GM19035 (cell line): ENCODE measurements around the gene MERTK.
"Not testable (repeated sequence)": the region's sequence is repeated elsewhere in the genome, so short reads cannot be mapped to it uniquely, and the experiment has no call there.

ENCODE experiments used
- ATAC-seq: cut with Tn5 transposase; IDR thresholded peaks from one replicate; pipeline ENCODE4 v1.9.1; 2021; ENCODE audit not compliant: unreplicated experiment

Gene MERTK

GRCh38 chr2:111944531-111945210 lies 46.3 kb downstream of the MERTK start:
- ATAC-seq, result no peak

- ATAC-seq, result no peak
These were observed 47.3 kb downstream of the MERTK start for GRCh38 chr2:111945444-111946293.

- ATAC-seq, result no peak
These were observed 48.1 kb downstream of the MERTK start for GRCh38 chr2:111946294-111947114.

- ATAC-seq, result no peak
These were observed 48.8 kb downstream of the MERTK start for GRCh38 chr2:111947219-111947618.

- no peak for ATAC-seq
These were observed 50.4 kb downstream of the MERTK start for GRCh38 chr2:111948832-111949231.

- ATAC-seq, result no peak
These were observed 51.8 kb downstream of the MERTK start for GRCh38 chr2:111950236-111950635.

GRCh38 chr2:111951486-111951885 lies 53.1 kb downstream of the MERTK start:
- no peak for ATAC-seq

GRCh38 chr2:111952871-111953452 lies 54.6 kb downstream of the MERTK start:
- ATAC-seq, result no peak

- no peak for ATAC-seq
These were observed 56.4 kb downstream of the MERTK start for GRCh38 chr2:111954602-111955332.

GRCh38 chr2:111957872-111958354 lies 59.5 kb downstream of the MERTK start:
- no peak for ATAC-seq

GRCh38 chr2:111958901-111959300 lies 60.5 kb downstream of the MERTK start:
- no peak for ATAC-seq

- no peak for ATAC-seq
These were observed 63.3 kb downstream of the MERTK start for GRCh38 chr2:111961663-111962062.

- not testable (repeated sequence) for ATAC-seq
These were observed 64.7 kb downstream of the MERTK start for GRCh38 chr2:111963086-111963485.

GRCh38 chr2:111963508-111963907 lies 65.1 kb downstream of the MERTK start:
- not testable (repeated sequence) for ATAC-seq

- no peak for ATAC-seq
These were observed 66.7 kb downstream of the MERTK start for GRCh38 chr2:111965062-111965461.

GRCh38 chr2:111966241-111966640 lies 67.8 kb downstream of the MERTK start:
- ATAC-seq, result no peak

GRCh38 chr2:111967018-111967417 lies 68.6 kb downstream of the MERTK start:
- no peak for ATAC-seq

GRCh38 chr2:111970453-111970852 lies 72.0 kb downstream of the MERTK start:
- ATAC-seq, result no peak

GRCh38 chr2:111972955-111973565 lies 74.7 kb downstream of the MERTK start:
- no peak for ATAC-seq

- ATAC-seq, result no peak
These were observed 75.3 kb downstream of the MERTK start for GRCh38 chr2:111973701-111974100.
